SK-N-SH treated with all-trans-retinoic acid at 6 μM for 48 hours (cell line): ENCODE measurements around the gene MINK1.

Experiments
- ATAC-seq: fragments of 200-7000 bp; cut with Tn5 transposase; 3 replicates; pipeline ENCODE4 v1.9.1; 2020; ENCODE audit warnings: mild to moderate bottlenecking, moderate library complexity
- ARNTL ChIP-seq: fragments of 450-650 bp; formaldehyde crosslinking; IDR thresholded peaks from 2 replicates; pipeline ENCODE4 v1.5.0; 2020; ENCODE audit warnings: low read depth, mild to moderate bottlenecking, moderate library complexity, borderline replicate concordance
- BACH2 ChIP-seq: fragments of 250-450 bp; sonication (Bioruptor Pico); IDR thresholded peaks from 2 replicates; pipeline ENCODE4 v1.9.0; 2021; ENCODE audit warnings: mild to moderate bottlenecking, borderline replicate concordance
- CSDC2 ChIP-seq: fragments of 250-450 bp; sonication (Bioruptor Pico); IDR thresholded peaks from 2 replicates; pipeline ENCODE4 v1.5.0; 2020; ENCODE audit warnings: mild to moderate bottlenecking, moderate library complexity
- ESRRG ChIP-seq: fragments of 250-450 bp; sonication (Bioruptor Pico); IDR thresholded peaks from 2 replicates; pipeline ENCODE4 v1.6.1; 2021; ENCODE audit warnings: mild to moderate bottlenecking
- GLIS3 ChIP-seq: fragments of 250-450 bp; sonication (Bioruptor Pico); IDR thresholded peaks from 2 replicates; pipeline ENCODE4 v1.5.0; 2020; ENCODE audit warnings: mild to moderate bottlenecking, moderate library complexity
- ISL1 ChIP-seq: fragments of 250-450 bp; sonication (Bioruptor Pico); IDR thresholded peaks from 2 replicates; pipeline ENCODE4 v2.1.2; 2022; ENCODE audit warnings: mild to moderate bottlenecking, moderate library complexity
- OSR1 ChIP-seq: fragments of 250-450 bp; sonication (Bioruptor Pico); IDR thresholded peaks from 2 replicates; pipeline ENCODE4 v1.8.0; 2022; ENCODE audit warnings: moderate library complexity, mild to moderate bottlenecking, inconsistent platforms
- POU6F1 ChIP-seq: fragments of 250-450 bp; sonication (Bioruptor Pico); IDR thresholded peaks from 2 replicates; pipeline ENCODE4 v1.8.0; 2021; ENCODE audit warnings: low read depth, mild to moderate bottlenecking, moderate library complexity, borderline replicate concordance
- PPARA ChIP-seq: fragments of 250-450 bp; sonication (Bioruptor Pico); IDR thresholded peaks from 2 replicates; pipeline ENCODE4 v1.5.0; 2020; ENCODE audit warnings: mild to moderate bottlenecking, borderline replicate concordance
- RARB ChIP-seq: fragments of 250-450 bp; sonication (Bioruptor Pico); IDR thresholded peaks from 2 replicates; pipeline ENCODE4 v1.8.0; 2021; ENCODE audit warnings: mild to moderate bottlenecking, moderate library complexity
- SNAI2 ChIP-seq: fragments of 250-450 bp; sonication (Bioruptor Pico); IDR thresholded peaks from 2 replicates; pipeline ENCODE4 v1.5.0; 2020; ENCODE audit warnings: mild to moderate bottlenecking, moderate library complexity
- TCF4 ChIP-seq: fragments of 250-450 bp; sonication (Bioruptor Pico); IDR thresholded peaks from 2 replicates; pipeline ENCODE4 v1.8.0; 2021; ENCODE audit warnings: mild to moderate bottlenecking, moderate library complexity, borderline replicate concordance
- TOX ChIP-seq: fragments of 250-450 bp; sonication (Bioruptor Pico); IDR thresholded peaks from 2 replicates; pipeline ENCODE4 v1.8.0; 2021; ENCODE audit warnings: mild to moderate bottlenecking, moderate library complexity, borderline replicate concordance
- ZC3H10 ChIP-seq: fragments of 250-450 bp; sonication (Bioruptor Pico); IDR thresholded peaks from 2 replicates; pipeline ENCODE4 v1.5.1; 2021; ENCODE audit warnings: mild to moderate bottlenecking, moderate library complexity
- ZFP30 ChIP-seq: fragments of 450-650 bp; formaldehyde crosslinking; IDR thresholded peaks from 2 replicates; pipeline ENCODE4 v1.5.0; 2022; ENCODE audit warnings: mild to moderate bottlenecking, moderate library complexity
- ZNF565 ChIP-seq: fragments of 450-650 bp; formaldehyde crosslinking; conservative IDR thresholded peaks from 2 replicates; pipeline ENCODE4 v1.5.0; 2020; ENCODE audit warnings: low read depth, mild to moderate bottlenecking, moderate library complexity
- ZNF70 ChIP-seq: fragments of 450-650 bp; formaldehyde crosslinking; IDR thresholded peaks from 2 replicates; pipeline ENCODE4 v1.5.0; 2020; ENCODE audit warnings: mild to moderate bottlenecking, moderate library complexity
- TF ChIP-seq, protein P1 (sequence below): fragments of 250-450 bp; sonication (Bioruptor Pico); IDR thresholded peaks from 2 replicates; pipeline ENCODE4 v1.5.1; 2020; ENCODE audit warnings: low read depth, mild to moderate bottlenecking, moderate library complexity
- TF ChIP-seq, protein P2 (sequence below): fragments of 250-450 bp; sonication (Bioruptor Pico); IDR thresholded peaks from 2 replicates; pipeline ENCODE4 v1.5.0; 2020; ENCODE audit warnings: mild to moderate bottlenecking, moderate library complexity
- TF ChIP-seq, protein P3 (sequence below): fragments of 250-450 bp; sonication (Bioruptor Pico); IDR thresholded peaks from 2 replicates; pipeline ENCODE4 v1.5.1; 2021; ENCODE audit warnings: mild to moderate bottlenecking, moderate library complexity
- TF ChIP-seq, protein P4 (sequence below): fragments of 250-450 bp; sonication (Bioruptor Pico); IDR thresholded peaks from 2 replicates; pipeline ENCODE4 v1.8.0; 2020; ENCODE audit warnings: mild to moderate bottlenecking, moderate library complexity, borderline replicate concordance

Gene MINK1

GRCh38 chr17:4788807-4789700, 44.1 kb upstream of the MINK1 start, which contains the start of gene GLTPD2:
Gene GLTPD2 (plus strand): TSS chr17:4788964. CDS start chr17:4789012, 48 bp downstream.
- peak; percentile 1 for ATAC-seq

DNA sequence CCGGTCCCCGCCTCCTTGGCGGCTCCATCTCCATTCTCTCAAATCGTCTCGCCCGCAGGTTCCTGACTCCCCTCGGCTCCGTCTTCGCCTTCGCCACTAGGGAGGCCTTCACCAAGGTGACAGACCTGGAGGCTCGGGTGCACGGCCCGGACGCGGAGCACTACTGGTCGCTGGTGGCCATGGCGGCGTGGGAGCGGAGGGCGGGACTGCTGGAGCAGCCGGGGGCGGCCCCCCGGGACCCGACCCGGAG, 43.5 kb upstream of the MINK1 start:
- TF ChIP-seq POU6F1 (CRISPR knock-in tag) (no peak), ZNF565 (CRISPR knock-in tag) (no peak), TCF4 (CRISPR knock-in tag) (no peak), GLIS3 (CRISPR knock-in tag) (no peak), ISL1 (CRISPR knock-in tag) (no peak), RARB (CRISPR knock-in tag) (no peak)
- TF ChIP-seq, protein P1, sequence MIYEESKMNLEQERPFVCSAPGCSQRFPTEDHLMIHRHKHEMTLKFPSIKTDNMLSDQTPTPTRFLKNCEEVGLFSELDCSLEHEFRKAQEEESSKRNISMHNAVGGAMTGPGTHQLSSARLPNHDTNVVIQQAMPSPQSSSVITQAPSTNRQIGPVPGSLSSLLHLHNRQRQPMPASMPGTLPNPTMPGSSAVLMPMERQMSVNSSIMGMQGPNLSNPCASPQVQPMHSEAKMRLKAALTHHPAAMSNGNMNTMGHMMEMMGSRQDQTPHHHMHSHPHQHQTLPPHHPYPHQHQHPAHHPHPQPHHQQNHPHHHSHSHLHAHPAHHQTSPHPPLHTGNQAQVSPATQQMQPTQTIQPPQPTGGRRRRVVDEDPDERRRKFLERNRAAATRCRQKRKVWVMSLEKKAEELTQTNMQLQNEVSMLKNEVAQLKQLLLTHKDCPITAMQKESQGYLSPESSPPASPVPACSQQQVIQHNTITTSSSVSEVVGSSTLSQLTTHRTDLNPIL (CRISPR knock-in tag): no peak
- no peak for ATAC-seq

More at GRCh38 chr17:4788807-4789700, 44.1 kb upstream of the MINK1 start, which contains the start of gene GLTPD2:
- TF ChIP-seq ZFP30 (CRISPR knock-in tag) (no peak), ISL1 (CRISPR knock-in tag) (no peak), ZNF70 (no peak), GLIS3 (CRISPR knock-in tag) (no peak), ARNTL (CRISPR knock-in tag) (no peak), POU6F1 (CRISPR knock-in tag) (no peak), CSDC2 (CRISPR knock-in tag) (no peak), BACH2 (CRISPR knock-in tag) (no peak), RARB (CRISPR knock-in tag) (no peak), TOX (CRISPR knock-in tag) (no peak), ESRRG (CRISPR knock-in tag) (no peak), OSR1 (CRISPR knock-in tag) (no peak), SNAI2 (CRISPR knock-in tag) (no peak)
- TF ChIP-seq, protein P2, sequence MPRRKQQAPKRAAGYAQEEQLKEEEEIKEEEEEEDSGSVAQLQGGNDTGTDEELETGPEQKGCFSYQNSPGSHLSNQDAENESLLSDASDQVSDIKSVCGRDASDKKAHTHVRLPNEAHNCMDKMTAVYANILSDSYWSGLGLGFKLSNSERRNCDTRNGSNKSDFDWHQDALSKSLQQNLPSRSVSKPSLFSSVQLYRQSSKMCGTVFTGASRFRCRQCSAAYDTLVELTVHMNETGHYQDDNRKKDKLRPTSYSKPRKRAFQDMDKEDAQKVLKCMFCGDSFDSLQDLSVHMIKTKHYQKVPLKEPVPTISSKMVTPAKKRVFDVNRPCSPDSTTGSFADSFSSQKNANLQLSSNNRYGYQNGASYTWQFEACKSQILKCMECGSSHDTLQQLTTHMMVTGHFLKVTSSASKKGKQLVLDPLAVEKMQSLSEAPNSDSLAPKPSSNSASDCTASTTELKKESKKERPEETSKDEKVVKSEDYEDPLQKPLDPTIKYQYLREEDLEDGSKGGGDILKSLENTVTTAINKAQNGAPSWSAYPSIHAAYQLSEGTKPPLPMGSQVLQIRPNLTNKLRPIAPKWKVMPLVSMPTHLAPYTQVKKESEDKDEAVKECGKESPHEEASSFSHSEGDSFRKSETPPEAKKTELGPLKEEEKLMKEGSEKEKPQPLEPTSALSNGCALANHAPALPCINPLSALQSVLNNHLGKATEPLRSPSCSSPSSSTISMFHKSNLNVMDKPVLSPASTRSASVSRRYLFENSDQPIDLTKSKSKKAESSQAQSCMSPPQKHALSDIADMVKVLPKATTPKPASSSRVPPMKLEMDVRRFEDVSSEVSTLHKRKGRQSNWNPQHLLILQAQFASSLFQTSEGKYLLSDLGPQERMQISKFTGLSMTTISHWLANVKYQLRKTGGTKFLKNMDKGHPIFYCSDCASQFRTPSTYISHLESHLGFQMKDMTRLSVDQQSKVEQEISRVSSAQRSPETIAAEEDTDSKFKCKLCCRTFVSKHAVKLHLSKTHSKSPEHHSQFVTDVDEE (CRISPR knock-in tag): no peak
- TF ChIP-seq, protein P3, sequence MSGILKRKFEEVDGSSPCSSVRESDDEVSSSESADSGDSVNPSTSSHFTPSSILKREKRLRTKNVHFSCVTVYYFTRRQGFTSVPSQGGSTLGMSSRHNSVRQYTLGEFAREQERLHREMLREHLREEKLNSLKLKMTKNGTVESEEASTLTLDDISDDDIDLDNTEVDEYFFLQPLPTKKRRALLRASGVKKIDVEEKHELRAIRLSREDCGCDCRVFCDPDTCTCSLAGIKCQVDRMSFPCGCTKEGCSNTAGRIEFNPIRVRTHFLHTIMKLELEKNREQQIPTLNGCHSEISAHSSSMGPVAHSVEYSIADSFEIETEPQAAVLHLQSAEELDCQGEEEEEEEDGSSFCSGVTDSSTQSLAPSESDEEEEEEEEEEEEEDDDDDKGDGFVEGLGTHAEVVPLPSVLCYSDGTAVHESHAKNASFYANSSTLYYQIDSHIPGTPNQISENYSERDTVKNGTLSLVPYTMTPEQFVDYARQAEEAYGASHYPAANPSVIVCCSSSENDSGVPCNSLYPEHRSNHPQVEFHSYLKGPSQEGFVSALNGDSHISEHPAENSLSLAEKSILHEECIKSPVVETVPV (CRISPR knock-in tag): no peak
- TF ChIP-seq, all 23 proteins: peak for 0

- peak; percentile 92 for ATAC-seq
- TF ChIP-seq BACH2 (CRISPR knock-in tag): no peak
- TF ChIP-seq ARNTL (CRISPR knock-in tag): no peak
- no peak for TF ChIP-seq ZNF70
- TF ChIP-seq POU6F1 (CRISPR knock-in tag): no peak
- TF ChIP-seq ZFP30 (CRISPR knock-in tag): no peak
- TF ChIP-seq ISL1 (CRISPR knock-in tag): no peak
- TF ChIP-seq PPARA (CRISPR knock-in tag): no peak
- TF ChIP-seq OSR1 (CRISPR knock-in tag): no peak
- TF ChIP-seq ZC3H10 (CRISPR knock-in tag): no peak
- TF ChIP-seq, protein P4, sequence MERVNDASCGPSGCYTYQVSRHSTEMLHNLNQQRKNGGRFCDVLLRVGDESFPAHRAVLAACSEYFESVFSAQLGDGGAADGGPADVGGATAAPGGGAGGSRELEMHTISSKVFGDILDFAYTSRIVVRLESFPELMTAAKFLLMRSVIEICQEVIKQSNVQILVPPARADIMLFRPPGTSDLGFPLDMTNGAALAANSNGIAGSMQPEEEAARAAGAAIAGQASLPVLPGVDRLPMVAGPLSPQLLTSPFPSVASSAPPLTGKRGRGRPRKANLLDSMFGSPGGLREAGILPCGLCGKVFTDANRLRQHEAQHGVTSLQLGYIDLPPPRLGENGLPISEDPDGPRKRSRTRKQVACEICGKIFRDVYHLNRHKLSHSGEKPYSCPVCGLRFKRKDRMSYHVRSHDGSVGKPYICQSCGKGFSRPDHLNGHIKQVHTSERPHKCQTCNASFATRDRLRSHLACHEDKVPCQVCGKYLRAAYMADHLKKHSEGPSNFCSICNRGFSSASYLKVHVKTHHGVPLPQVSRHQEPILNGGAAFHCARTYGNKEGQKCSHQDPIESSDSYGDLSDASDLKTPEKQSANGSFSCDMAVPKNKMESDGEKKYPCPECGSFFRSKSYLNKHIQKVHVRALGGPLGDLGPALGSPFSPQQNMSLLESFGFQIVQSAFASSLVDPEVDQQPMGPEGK (CRISPR knock-in tag): no peak
Measured at GRCh38 chr17:4789951-4790704, 43.0 kb upstream of the MINK1 start.
